Endothelial cell of umbilical vein (primary cell): Measurements from ENCODE around the gene PPCDC. TPM values are rescaled to one million over a fixed set of nuclear protein-coding genes. Genes with fewer than 3 reads are reported as not detected.

Experiments
- BruUV-seq: library from RNA; stranded (reverse); fragments of 400-500 nt; replicated peaks from 2 replicates; lab custom pipeline; 2021; lab: Mats Ljungman, UMichigan
- CTCF ChIA-PET: fragments of 300-600, 350-600 bp; sonication (Branson Sonifier 250); formaldehyde crosslinking; loops from one replicate; lab custom pipeline; 2021; ENCODE audit warnings: antibody characterized with exemption, inconsistent platforms; lab: Charles Lee
- POLR2A ChIA-PET: fragments of 300-600, 350-600 bp; sonication (Branson Sonifier 250); formaldehyde crosslinking; loops from one replicate; lab custom pipeline; 2021; ENCODE audit warnings: antibody characterized with exemption, inconsistent platforms; lab: Charles Lee
- DNase-seq: peaks from one replicate; pipeline ENCODE4 v3.0.0-alpha.2; 2011; ENCODE audit warnings: low read depth, low spot score
- FAIRE-seq: peaks from 2 replicates; lab custom pipeline; 2011; peaks lifted over from hg19 to GRCh38; lab: Jason Lieb, UNC
- H2AFZ ChIP-seq: 2 replicates; pipeline ENCODE4 v1.6.0; 2012; ENCODE audit warnings: low read depth, low read length, control low read depth, inconsistent platforms
- H3K27ac ChIP-seq: 2 replicates; pipeline ENCODE4 v1.5.1; 2011; ENCODE audit warnings: low read depth, mild to moderate bottlenecking, control low read depth, low read length, moderate library complexity; ENCODE audit not compliant: insufficient read depth
- H3K27me3 ChIP-seq, 2 experiments: 2 replicates each; pipeline versions ENCODE4 v1.6.0 to v1.6.1; 2011; ENCODE audit warnings: low read length in 2 of 2, mixed read lengths in 1 of 2; ENCODE audit not compliant: control insufficient read depth in 2 of 2, insufficient read depth in 2 of 2
- H3K36me3 ChIP-seq, 2 experiments: 2 replicates in 1 of 2; 3 replicates in 1 of 2; pipeline ENCODE4 v1.5.1; 2011; ENCODE audit warnings: low read length in 2 of 2, mild to moderate bottlenecking in 1 of 2, moderate library complexity in 1 of 2; ENCODE audit not compliant: control insufficient read depth in 2 of 2, insufficient read depth in 2 of 2; ENCODE audit errors: extremely low read depth in 1 of 2
- H3K4me1 ChIP-seq: 3 replicates; pipeline ENCODE4 v1.5.1; 2011; ENCODE audit warnings: mild to moderate bottlenecking, low read length; ENCODE audit not compliant: control insufficient read depth, insufficient read depth; ENCODE audit errors: extremely low read depth
- H3K4me2 ChIP-seq: 2 replicates; pipeline ENCODE4 v1.6.1; 2011; ENCODE audit warnings: low read length, control low read depth, mixed read lengths; ENCODE audit not compliant: insufficient read depth
- H3K4me3 ChIP-seq, 3 experiments: fragments of 200-600 bp in 1 of 3; sonication (generic), shearing (Covaris generic) in 1 of 3; replicated peaks in 1 of 3; 2 replicates each; pipeline ENCODE4 v1.5.1; 2011 to 2016; ENCODE audit warnings: control low read depth in 3 of 3, low read length in 3 of 3, mild to moderate bottlenecking in 2 of 3, inconsistent platforms in 1 of 3, low read depth in 1 of 3, moderate library complexity in 1 of 3; ENCODE audit not compliant: insufficient read depth in 1 of 3
- H3K79me2 ChIP-seq: 2 replicates; pipeline ENCODE4 v1.6.0; 2012; ENCODE audit warnings: low read length, inconsistent platforms; ENCODE audit not compliant: control insufficient read depth, insufficient read depth
- H3K9ac ChIP-seq: replicated peaks from 2 replicates; pipeline ENCODE3; 2011; ENCODE audit warnings: low read length, control low read depth; ENCODE audit not compliant: insufficient read depth; ENCODE audit errors: extremely low read depth
- H3K9me1 ChIP-seq: replicated peaks from 3 replicates; pipeline ENCODE4 v1.6.0; 2011; ENCODE audit warnings: mild to moderate bottlenecking, low read length; ENCODE audit not compliant: control insufficient read depth, insufficient read depth; ENCODE audit errors: extremely low read depth
- H3K9me3 ChIP-seq: replicated peaks from 2 replicates; pipeline ENCODE4 v1.5.1; 2012; ENCODE audit warnings: low read length, inconsistent platforms; ENCODE audit not compliant: control insufficient read depth, insufficient read depth
- H4K20me1 ChIP-seq: replicated peaks from 2 replicates; pipeline ENCODE3; 2011; ENCODE audit warnings: mild to moderate bottlenecking, low read length; ENCODE audit not compliant: control insufficient read depth, insufficient read depth; ENCODE audit errors: extremely low read depth
- EZH2 ChIP-seq: IDR thresholded peaks from 2 replicates; pipeline ENCODE4 v1.6.1; 2012; ENCODE audit warnings: borderline replicate concordance, low read depth, mild to moderate bottlenecking, moderate library complexity, low read length, inconsistent platforms; ENCODE audit not compliant: severe bottlenecking
- FOS ChIP-seq: IDR thresholded peaks from 2 replicates; pipeline ENCODE4 v1.6.1; 2011; ENCODE audit warnings: mild to moderate bottlenecking, low read length, moderate library complexity, borderline replicate concordance; ENCODE audit not compliant: insufficient read depth
- GATA2 ChIP-seq: IDR thresholded peaks from 2 replicates; pipeline ENCODE4 v1.7.0; 2011; ENCODE audit warnings: low read depth, mild to moderate bottlenecking, moderate library complexity, mixed read lengths, low read length; ENCODE audit not compliant: insufficient read length, insufficient read depth
- JUN ChIP-seq: IDR thresholded peaks from 2 replicates; pipeline ENCODE4 v1.6.1; 2011; ENCODE audit warnings: borderline replicate concordance, low read depth; ENCODE audit not compliant: insufficient read length, insufficient read depth
- MAX ChIP-seq: IDR thresholded peaks from 2 replicates; pipeline ENCODE4 v1.6.1; 2011; ENCODE audit not compliant: insufficient read depth, insufficient read length
- MYC ChIP-seq: IDR thresholded peaks from one replicate; pipeline ENCODE4 v1.6.1; 2011; ENCODE audit warnings: mild to moderate bottlenecking, low read depth, low read length
- POLR2A ChIP-seq: IDR thresholded peaks from 2 replicates; pipeline ENCODE4 v1.6.1; 2012; ENCODE audit warnings: low read depth, mild to moderate bottlenecking, control low read depth, low read length
- POLR2AphosphoS5 ChIP-seq: IDR thresholded peaks from 2 replicates; pipeline ENCODE4 v1.6.1; 2012; ENCODE audit warnings: low read depth, mild to moderate bottlenecking, control low read depth, low read length, moderate library complexity; ENCODE audit not compliant: insufficient read depth
- dilution Hi-C: fragments of 300-500 bp; cut with MboI; formaldehyde crosslinking; loops from one replicate; pipeline ENCODE4 v1.15.0; 2019; ENCODE audit warnings: low sequenced_read_pairs; ENCODE audit not compliant: extremely low pct_ligation_motif_present
- intact Hi-C: fragments of 100-400 bp; cut with micrococcal nuclease; formaldehyde crosslinking; loops from one replicate; pipeline ENCODE4 v1.10.0; 2022
- polyA plus RNA-seq, 4 experiments: library from polyadenylated mRNA; depleted of rRNA in 3 of 4; stranded (reverse) in 3 of 4; unstranded in 1 of 4; fragments of >200 nt; gene quantifications; 2 replicates each; pipeline versions ENCODE4 v1.2.1 to v1.2.3, GENCODE V29; 2011 to 2012; ENCODE audit warnings: missing spikeins in 1 of 4
- total RNA-seq: library from RNA; stranded (reverse); gene quantifications from 2 replicates; pipeline ENCODE4 v1.2.3, GENCODE V29; 2021
- TF ChIP-seq, protein P1 (sequence below), 2 donors: IDR thresholded peaks; 1 replicate in 1 of 2; 2 replicates in 1 of 2; pipeline ENCODE4 v1.5.1; 2011; ENCODE audit warnings: low read length in 2 of 2, mild to moderate bottlenecking in 2 of 2, moderate library complexity in 2 of 2, control low read depth in 1 of 2, inconsistent platforms in 1 of 2, low read depth in 1 of 2; ENCODE audit not compliant: insufficient read depth in 1 of 2; ENCODE audit errors: extremely low read depth in 1 of 2

Gene PPCDC
- total and polyA plus RNA-seq, 2 donors (not counting 3 experiments of a cell fraction or from before 2014, with no cell fraction given): 14.5 to 21.4 TPM

DNA sequence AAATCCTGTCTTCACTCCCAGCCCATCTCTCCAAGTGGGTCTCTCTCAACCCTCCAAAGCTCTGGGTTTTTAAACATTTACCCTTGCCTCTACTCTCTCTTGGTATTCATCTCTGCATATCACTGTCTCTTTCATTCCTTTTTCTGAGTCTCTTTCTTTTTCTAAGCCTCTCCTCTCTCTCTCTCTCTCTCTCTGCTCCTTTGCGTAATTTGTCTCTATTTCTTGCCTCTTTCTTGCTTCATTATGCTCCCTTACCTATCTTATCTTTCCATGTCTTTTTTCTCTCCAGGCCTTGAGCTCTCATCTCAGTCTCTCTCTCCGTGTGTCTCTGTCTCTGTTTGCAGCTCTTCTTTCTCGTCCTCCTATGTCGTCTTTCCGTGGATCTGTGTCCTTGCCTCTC is 28.7 kb upstream of the PPCDC start:
- no peak for TF ChIP-seq JUN
- no peak for TF ChIP-seq FOS
- TF ChIP-seq POLR2AphosphoS5: no peak
- no peak for TF ChIP-seq GATA2
- TF ChIP-seq EZH2: no peak
- no peak for TF ChIP-seq MYC
- TF ChIP-seq POLR2A: no peak
- no peak for TF ChIP-seq MAX
- TF ChIP-seq, protein P1, sequence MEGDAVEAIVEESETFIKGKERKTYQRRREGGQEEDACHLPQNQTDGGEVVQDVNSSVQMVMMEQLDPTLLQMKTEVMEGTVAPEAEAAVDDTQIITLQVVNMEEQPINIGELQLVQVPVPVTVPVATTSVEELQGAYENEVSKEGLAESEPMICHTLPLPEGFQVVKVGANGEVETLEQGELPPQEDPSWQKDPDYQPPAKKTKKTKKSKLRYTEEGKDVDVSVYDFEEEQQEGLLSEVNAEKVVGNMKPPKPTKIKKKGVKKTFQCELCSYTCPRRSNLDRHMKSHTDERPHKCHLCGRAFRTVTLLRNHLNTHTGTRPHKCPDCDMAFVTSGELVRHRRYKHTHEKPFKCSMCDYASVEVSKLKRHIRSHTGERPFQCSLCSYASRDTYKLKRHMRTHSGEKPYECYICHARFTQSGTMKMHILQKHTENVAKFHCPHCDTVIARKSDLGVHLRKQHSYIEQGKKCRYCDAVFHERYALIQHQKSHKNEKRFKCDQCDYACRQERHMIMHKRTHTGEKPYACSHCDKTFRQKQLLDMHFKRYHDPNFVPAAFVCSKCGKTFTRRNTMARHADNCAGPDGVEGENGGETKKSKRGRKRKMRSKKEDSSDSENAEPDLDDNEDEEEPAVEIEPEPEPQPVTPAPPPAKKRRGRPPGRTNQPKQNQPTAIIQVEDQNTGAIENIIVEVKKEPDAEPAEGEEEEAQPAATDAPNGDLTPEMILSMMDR (IDR thresholded peaks at IDR 0.05; ENCODE audit: extremely low read depth in 1 of 2, insufficient read depth in 1 of 2, low read depth in 1 of 2, low read length in 2 of 2): no peak
- Histone ChIP-seq H3K9ac (no peak overlapping the region), H4K20me1 (no peaks in the 10 kb centered on the region), H2AFZ (no peak overlapping the region), H3K4me1 (peaks cover 15% of the 10 kb centered on the region), H3K9me3 (no peaks in the 10 kb centered on the region), H3K9me1 (no peaks in the 10 kb centered on the region), H3K4me2 (no peak overlapping the region), H3K4me3 (no peak overlapping the region), H3K36me3 (no peaks in the 10 kb centered on the region), H3K27ac (no peak overlapping the region), H3K79me2 (no peaks in the 10 kb centered on the region), H3K27me3 (peaks cover 11 to 20% of the 10 kb centered on the region in 2 experiments)
- CTCF ChIA-PET: interaction anchor here (0.8 to 2.2 kb wide), 9 partner anchors 10 to 224 kb away, joined by 3 to 15 read pairs (median 4); partner anchors contain the start of genes C15orf39, PPCDC and RPP25
- dilution Hi-C loops: no loop called here
- FAIRE-seq (no peak), DNase-seq (no peak)
- POLR2A ChIA-PET: no interaction called here
- intact Hi-C loops: no loop called here
- no TSS peak for BruUV-seq
